Smooth muscle cell (in vitro differentiated cells): ENCODE results near the gene ARL2. TPM values are rescaled to one million over a fixed set of nuclear protein-coding genes. Genes with fewer than 3 reads are reported as not detected.

Experiments
- DNase-seq: peaks from one replicate; lab custom pipeline; 2025; ENCODE audit not compliant: unreplicated experiment; lab: John Stamatoyannopoulos, UW
- H2AFZ ChIP-seq: fragments of 200-600 bp; sonication (generic); 2 replicates; pipeline ENCODE4 v1.6.0; 2016; ENCODE audit warnings: antibody characterized with exemption, low read depth, mild to moderate bottlenecking
- H3F3A ChIP-seq: fragments of 200-600 bp; sonication (generic); 2 replicates; pipeline ENCODE4 v1.6.0; 2017; ENCODE audit warnings: antibody characterized with exemption, low read depth
- H3K27ac ChIP-seq: fragments of 200-600 bp; sonication (generic); 2 replicates; pipeline ENCODE4 v1.5.1; 2016; ENCODE audit warnings: low read depth, mild to moderate bottlenecking
- H3K27me3 ChIP-seq: fragments of 200-600 bp; sonication (generic); 2 replicates; pipeline ENCODE4 v1.6.1; 2016; ENCODE audit warnings: low read depth, mild to moderate bottlenecking
- H3K36me3 ChIP-seq: fragments of 200-600 bp; sonication (generic); 2 replicates; pipeline ENCODE4 v1.5.1; 2016; ENCODE audit warnings: low read depth
- H3K4me1 ChIP-seq: fragments of 200-600 bp; sonication (generic); 2 replicates; pipeline ENCODE4 v1.5.1; 2016; ENCODE audit warnings: low read depth
- H3K4me2 ChIP-seq: fragments of 200-600 bp; sonication (generic); 2 replicates; pipeline ENCODE4 v1.6.0; 2016; ENCODE audit warnings: mild to moderate bottlenecking
- H3K4me3 ChIP-seq: fragments of 200-600 bp; sonication (generic); 2 replicates; pipeline ENCODE4 v1.5.1; 2016; ENCODE audit warnings: mild to moderate bottlenecking
- H3K79me2 ChIP-seq: fragments of 200-600 bp; sonication (generic); 2 replicates; pipeline ENCODE4 v1.6.0; 2016; ENCODE audit warnings: low read depth, mild to moderate bottlenecking
- H3K9ac ChIP-seq: fragments of 200-600 bp; sonication (generic); 2 replicates; pipeline ENCODE4 v1.6.0; 2016; ENCODE audit warnings: low read depth
- H3K9me3 ChIP-seq: fragments of 200-600 bp; sonication (generic); replicated peaks from 2 replicates; pipeline ENCODE4 v1.5.1; 2016; ENCODE audit warnings: low read depth
- H4K20me1 ChIP-seq: fragments of 200-600 bp; sonication (generic); 2 replicates; pipeline ENCODE4 v1.6.0; 2016; ENCODE audit warnings: low read depth
- WGBS: methylation state at CpG from one replicate; pipeline ENCODE4 v1.1.7; 2016; ENCODE audit warnings: low lambda C conversion rate; 5-methylcytosine and 5-hydroxymethylcytosine counted together
- polyA plus RNA-seq: library from polyadenylated mRNA; unstranded; fragments of >200 nt; fragmentation: Nextera tagmentation; extraction: Ambion mirVana; gene quantifications from 2 replicates; pipeline ENCODE4 v1.2.1, GENCODE V29; 2016
- total RNA-seq: library from RNA; depleted of rRNA; stranded (reverse); fragments of >200 nt; gene quantifications from 2 replicates; pipeline ENCODE4 v1.2.3, GENCODE V29; 2014
- TF ChIP-seq, protein P1 (sequence below): fragments of 200-600 bp; sonication (generic); IDR thresholded peaks from 2 replicates; pipeline ENCODE4 v1.5.1; 2017; ENCODE audit warnings: borderline replicate concordance, mild to moderate bottlenecking, antibody characterized with exemption; ENCODE audit not compliant: insufficient read depth, poor library complexity, severe bottlenecking

The ARL2 gene
- total and polyA plus RNA-seq, 2 experiments from 2014 or later, result 83.3 to 122 TPM

GRCh38 chr11:65045061-65045460 lies 31.1 kb downstream of the ARL2 start:
- Histone ChIP-seq H3K27me3 (no peaks in the 10 kb centered on the region), H3K4me2 (no peak overlapping the region), H3K27ac (no peak overlapping the region), H3K4me3 (no peak overlapping the region), H2AFZ (no peak overlapping the region), H3K79me2 (peaks cover 5% of the 10 kb centered on the region), H3K4me1 (no peaks in the 10 kb centered on the region), H3K9ac (no peak overlapping the region), H3K9me3 (no peaks in the 10 kb centered on the region), H4K20me1 (no peaks in the 10 kb centered on the region), H3K36me3 (no peaks in the 10 kb centered on the region), H3F3A (peaks cover 4% of the 10 kb centered on the region)
- 93% methylated on average over 5 of the region's 5 CpGs for WGBS
- TF ChIP-seq, protein P1, sequence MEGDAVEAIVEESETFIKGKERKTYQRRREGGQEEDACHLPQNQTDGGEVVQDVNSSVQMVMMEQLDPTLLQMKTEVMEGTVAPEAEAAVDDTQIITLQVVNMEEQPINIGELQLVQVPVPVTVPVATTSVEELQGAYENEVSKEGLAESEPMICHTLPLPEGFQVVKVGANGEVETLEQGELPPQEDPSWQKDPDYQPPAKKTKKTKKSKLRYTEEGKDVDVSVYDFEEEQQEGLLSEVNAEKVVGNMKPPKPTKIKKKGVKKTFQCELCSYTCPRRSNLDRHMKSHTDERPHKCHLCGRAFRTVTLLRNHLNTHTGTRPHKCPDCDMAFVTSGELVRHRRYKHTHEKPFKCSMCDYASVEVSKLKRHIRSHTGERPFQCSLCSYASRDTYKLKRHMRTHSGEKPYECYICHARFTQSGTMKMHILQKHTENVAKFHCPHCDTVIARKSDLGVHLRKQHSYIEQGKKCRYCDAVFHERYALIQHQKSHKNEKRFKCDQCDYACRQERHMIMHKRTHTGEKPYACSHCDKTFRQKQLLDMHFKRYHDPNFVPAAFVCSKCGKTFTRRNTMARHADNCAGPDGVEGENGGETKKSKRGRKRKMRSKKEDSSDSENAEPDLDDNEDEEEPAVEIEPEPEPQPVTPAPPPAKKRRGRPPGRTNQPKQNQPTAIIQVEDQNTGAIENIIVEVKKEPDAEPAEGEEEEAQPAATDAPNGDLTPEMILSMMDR, result no peak
- DNase-seq, result no peak

- 93% methylated on average over 7 of the region's 7 CpGs for WGBS
- Histone ChIP-seq H2AFZ (no peak overlapping the region), H4K20me1 (no peaks in the 10 kb centered on the region), H3K79me2 (peaks cover 5% of the 10 kb centered on the region), H3K36me3 (no peaks in the 10 kb centered on the region), H3K27ac (no peak overlapping the region), H3F3A (no peaks in the 10 kb centered on the region), H3K9me3 (no peaks in the 10 kb centered on the region), H3K27me3 (no peaks in the 10 kb centered on the region), H3K4me1 (no peaks in the 10 kb centered on the region), H3K4me3 (no peak overlapping the region), H3K9ac (no peak overlapping the region), H3K4me2 (no peak overlapping the region)
- DNase-seq, result no peak
- TF ChIP-seq, protein P1, result no peak
Measured at GRCh38 chr11:65045728-65046127, 31.8 kb downstream of the ARL2 start.

DNA sequence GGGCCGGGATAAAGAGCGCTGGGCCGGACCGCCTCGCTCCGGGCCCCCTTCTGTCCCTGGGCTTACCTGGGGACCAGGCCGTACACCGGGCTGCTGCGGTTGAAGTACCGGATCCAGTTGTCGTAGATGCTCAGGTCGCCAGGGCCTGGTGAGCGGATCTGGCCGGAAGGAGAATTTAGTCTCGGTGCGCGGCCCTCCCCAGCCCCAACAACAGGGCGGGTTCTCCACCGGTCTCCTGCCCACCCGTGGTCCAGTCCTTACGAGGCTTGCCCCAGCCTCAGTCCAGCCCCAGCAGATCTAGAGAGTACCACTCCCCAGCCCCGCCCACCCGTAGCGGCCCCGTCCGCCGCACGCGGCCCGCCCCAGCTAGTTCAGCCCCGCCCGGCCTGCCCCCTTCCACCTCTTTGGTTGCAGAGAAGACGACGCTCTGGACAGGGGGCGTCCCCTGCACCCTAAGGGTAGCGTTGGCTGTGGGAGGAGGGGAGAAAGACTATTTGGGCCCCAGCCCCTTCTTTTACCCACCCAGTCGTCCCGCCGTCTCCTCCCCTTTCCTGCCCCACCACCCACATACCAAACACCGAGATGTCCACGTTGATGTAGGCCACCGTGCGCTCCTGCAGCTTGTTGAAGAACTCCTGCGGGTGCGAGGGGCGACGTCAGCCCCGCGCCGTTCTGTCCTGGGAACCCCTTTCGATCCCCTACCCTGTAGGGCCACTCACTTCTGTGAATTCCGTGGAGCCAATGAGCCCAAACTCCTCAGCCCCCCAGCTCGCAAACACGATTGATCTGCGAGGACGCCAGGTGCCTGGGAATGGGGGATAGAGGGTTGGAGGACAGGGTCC lies 33.8 kb downstream of the ARL2 start:
- H3K4me2 ChIP-seq, result peak overlapping the region; percentile 57
- no peak overlapping the region for H3K27ac ChIP-seq
- no peaks in the 10 kb centered on the region for H3K9me3 ChIP-seq
- no peaks in the 10 kb centered on the region for H3K36me3 ChIP-seq
- H2AFZ ChIP-seq, result no peak overlapping the region
- no peaks in the 10 kb centered on the region for H3K79me2 ChIP-seq
- TF ChIP-seq, protein P1, result no peak
- WGBS, result 63% methylated on average over 36 of the region's 56 CpGs
- no peak for DNase-seq
- H3K9ac ChIP-seq, result no peak overlapping the region
- H3K4me3 ChIP-seq, result peak overlapping the region; percentile 5
- no peaks in the 10 kb centered on the region for H3K27me3 ChIP-seq
- H3F3A ChIP-seq, result no peaks in the 10 kb centered on the region
- H3K4me1 ChIP-seq, result no peaks in the 10 kb centered on the region
- H4K20me1 ChIP-seq, result no peaks in the 10 kb centered on the region
